NCI-H1417 treated with DMSO at 0.1 percent for 48 hours (cell line): ENCODE data around the gene UBE2D4.
"Not testable (repeated sequence)": the region's sequence is repeated elsewhere in the genome, so short reads cannot be mapped to it uniquely, and the experiment has no call there.

Source experiments
- DNase-seq: peaks from one replicate; lab custom pipeline; 2025; lab: John Stamatoyannopoulos, UW

UBE2D4 gene

GRCh38 chr7:43914795-43915194 is 11.4 kb upstream of the UBE2D4 start:
- DNase-seq = no peak

- DNase-seq = no peak
Measured at GRCh38 chr7:43915907-43916306, 10.3 kb upstream of the UBE2D4 start.

- no peak for DNase-seq
Measured at GRCh38 chr7:43921423-43921822, 4.8 kb upstream of the UBE2D4 start.

- no peak for DNase-seq
Measured at GRCh38 chr7:43922726-43923125, 3.5 kb upstream of the UBE2D4 start.

- DNase-seq = no peak
Measured at GRCh38 chr7:43926798-43927123, 525 bp downstream of the UBE2D4 start.

- DNase-seq = no peak
Measured at GRCh38 chr7:43927810-43928209, 1.6 kb downstream of the UBE2D4 start.

GRCh38 chr7:43929529-43930457 is 3.6 kb downstream of the UBE2D4 start:
- no peak for DNase-seq

- DNase-seq = no peak
Measured at GRCh38 chr7:43931346-43931745, 5.1 kb downstream of the UBE2D4 start.

- DNase-seq = no peak
Measured at GRCh38 chr7:43933902-43934560, 7.8 kb downstream of the UBE2D4 start.

- no peak for DNase-seq
Measured at GRCh38 chr7:43937444-43937843, 11.2 kb downstream of the UBE2D4 start.

GRCh38 chr7:43938892-43939482 is 12.8 kb downstream of the UBE2D4 start:
- DNase-seq = no peak

GRCh38 chr7:43942250-43942649 is 16.0 kb downstream of the UBE2D4 start:
- no peak for DNase-seq

- DNase-seq = no peak
Measured at GRCh38 chr7:43942997-43943396, 16.8 kb downstream of the UBE2D4 start.

GRCh38 chr7:43943417-43944187 is 17.4 kb downstream of the UBE2D4 start:
- no peak for DNase-seq

- DNase-seq = no peak
Measured at GRCh38 chr7:43944286-43944685, 18.1 kb downstream of the UBE2D4 start.

- DNase-seq = no peak
Measured at GRCh38 chr7:43952028-43952427, 25.8 kb downstream of the UBE2D4 start.

- no peak for DNase-seq
Measured at GRCh38 chr7:43953071-43953470, 26.8 kb downstream of the UBE2D4 start.

- no peak for DNase-seq
Measured at GRCh38 chr7:43954524-43955228, 28.4 kb downstream of the UBE2D4 start.

- no peak for DNase-seq
Measured at GRCh38 chr7:43956027-43956426, 29.8 kb downstream of the UBE2D4 start.

GRCh38 chr7:43960933-43961332 is 34.7 kb downstream of the UBE2D4 start:
- no peak for DNase-seq

- not testable (repeated sequence) for DNase-seq
Measured at GRCh38 chr7:43966392-43966791, 40.2 kb downstream of the UBE2D4 start.
